Progenitor cell of endocrine pancreas (in vitro differentiated cells): ENCODE data around the gene SLC17A4. TPM values are rescaled to one million over a fixed set of nuclear protein-coding genes. Genes with fewer than 3 reads are reported as not detected.
A peak's percentile ranks its signal among the peaks of the same experiment; 100 is the strongest.

Experiments
- DNase-seq: peaks from one replicate; pipeline ENCODE4 v3.0.0; 2021; ENCODE audit warnings: low spot score; ENCODE audit not compliant: unreplicated experiment
- H3K27ac Mint-ChIP-seq: 2 replicates; pipeline ENCODE4 v1.8.0; 2021; ENCODE audit warnings: mild to moderate bottlenecking, moderate library complexity, mixed read lengths
- H3K27me3 Mint-ChIP-seq: 2 replicates; pipeline ENCODE4 v1.8.0; 2021; ENCODE audit warnings: mixed read lengths
- H3K36me3 Mint-ChIP-seq: 2 replicates; pipeline ENCODE4 v1.8.0; 2022; ENCODE audit warnings: mixed read lengths; ENCODE audit not compliant: insufficient read depth
- H3K4me1 Mint-ChIP-seq: 2 replicates; pipeline ENCODE4 v1.8.0; 2021; ENCODE audit warnings: low read depth, mixed read lengths
- H3K4me3 Mint-ChIP-seq: 2 replicates; pipeline ENCODE4 v1.8.0; 2021; ENCODE audit warnings: low read depth, mild to moderate bottlenecking, moderate library complexity, mixed read lengths
- H3K9me3 Mint-ChIP-seq: 2 replicates; pipeline ENCODE4 v1.8.0; 2021; ENCODE audit warnings: low read depth, mixed read lengths
- total RNA-seq: library from RNA; stranded (reverse); gene quantifications from 2 replicates; pipeline ENCODE4 v1.2.1, GENCODE V29; 2021
- TF ChIP-seq, protein P1 (sequence below): fragments of 200-600 bp; sonication (generic); IDR thresholded peaks from one replicate; pipeline ENCODE4 v1.5.0; 2021; ENCODE audit warnings: antibody characterized with exemption, mild to moderate bottlenecking; ENCODE audit not compliant: unreplicated experiment

SLC17A4 gene
- total RNA-seq, 1 donor from 2014 or later, result 3.6 TPM

- Mint-ChIP-seq H3K27me3 (peaks cover 4% of the 10 kb centered on the region), H3K27ac (no peak overlapping the region), H3K9me3 (no peaks in the 10 kb centered on the region), H3K36me3 (no peaks in the 10 kb centered on the region), H3K4me3 (no peak overlapping the region), H3K4me1 (peaks cover 2% of the 10 kb centered on the region)
- no peak for DNase-seq
- TF ChIP-seq, protein P1, sequence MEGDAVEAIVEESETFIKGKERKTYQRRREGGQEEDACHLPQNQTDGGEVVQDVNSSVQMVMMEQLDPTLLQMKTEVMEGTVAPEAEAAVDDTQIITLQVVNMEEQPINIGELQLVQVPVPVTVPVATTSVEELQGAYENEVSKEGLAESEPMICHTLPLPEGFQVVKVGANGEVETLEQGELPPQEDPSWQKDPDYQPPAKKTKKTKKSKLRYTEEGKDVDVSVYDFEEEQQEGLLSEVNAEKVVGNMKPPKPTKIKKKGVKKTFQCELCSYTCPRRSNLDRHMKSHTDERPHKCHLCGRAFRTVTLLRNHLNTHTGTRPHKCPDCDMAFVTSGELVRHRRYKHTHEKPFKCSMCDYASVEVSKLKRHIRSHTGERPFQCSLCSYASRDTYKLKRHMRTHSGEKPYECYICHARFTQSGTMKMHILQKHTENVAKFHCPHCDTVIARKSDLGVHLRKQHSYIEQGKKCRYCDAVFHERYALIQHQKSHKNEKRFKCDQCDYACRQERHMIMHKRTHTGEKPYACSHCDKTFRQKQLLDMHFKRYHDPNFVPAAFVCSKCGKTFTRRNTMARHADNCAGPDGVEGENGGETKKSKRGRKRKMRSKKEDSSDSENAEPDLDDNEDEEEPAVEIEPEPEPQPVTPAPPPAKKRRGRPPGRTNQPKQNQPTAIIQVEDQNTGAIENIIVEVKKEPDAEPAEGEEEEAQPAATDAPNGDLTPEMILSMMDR, result no peak
Measured at GRCh38 chr6:25777856-25778649, 23.5 kb downstream of the SLC17A4 start.

GRCh38 chr6:25781134-25781533 lies 26.6 kb downstream of the SLC17A4 start:
- TF ChIP-seq, protein P1, result no peak
- H3K27ac Mint-ChIP-seq, result no peak overlapping the region
- no peaks in the 10 kb centered on the region for H3K4me1 Mint-ChIP-seq
- H3K4me3 Mint-ChIP-seq, result no peak overlapping the region
- DNase-seq, result no peak
- H3K27me3 Mint-ChIP-seq, result peaks cover 4% of the 10 kb centered on the region
- peaks cover 3% of the 10 kb centered on the region for H3K9me3 Mint-ChIP-seq
- no peaks in the 10 kb centered on the region for H3K36me3 Mint-ChIP-seq

GRCh38 chr6:25787428-25787827 lies 32.9 kb downstream of the SLC17A4 start:
- Mint-ChIP-seq H3K27ac (no peak overlapping the region), H3K27me3 (no peaks in the 10 kb centered on the region), H3K9me3 (peaks cover 10% of the 10 kb centered on the region), H3K4me1 (peaks cover 1% of the 10 kb centered on the region), H3K4me3 (no peak overlapping the region), H3K36me3 (no peaks in the 10 kb centered on the region)
- no peak for DNase-seq
- TF ChIP-seq, protein P1, result no peak

- TF ChIP-seq, protein P1, result peak; percentile 35
- Mint-ChIP-seq H3K4me3 (no peak overlapping the region), H3K9me3 (peaks cover 10% of the 10 kb centered on the region), H3K36me3 (no peaks in the 10 kb centered on the region), H3K4me1 (peaks cover 1% of the 10 kb centered on the region), H3K27ac (no peak overlapping the region), H3K27me3 (no peaks in the 10 kb centered on the region)
- DNase-seq, result no peak
Measured at GRCh38 chr6:25788305-25788922, 33.9 kb downstream of the SLC17A4 start.

DNA sequence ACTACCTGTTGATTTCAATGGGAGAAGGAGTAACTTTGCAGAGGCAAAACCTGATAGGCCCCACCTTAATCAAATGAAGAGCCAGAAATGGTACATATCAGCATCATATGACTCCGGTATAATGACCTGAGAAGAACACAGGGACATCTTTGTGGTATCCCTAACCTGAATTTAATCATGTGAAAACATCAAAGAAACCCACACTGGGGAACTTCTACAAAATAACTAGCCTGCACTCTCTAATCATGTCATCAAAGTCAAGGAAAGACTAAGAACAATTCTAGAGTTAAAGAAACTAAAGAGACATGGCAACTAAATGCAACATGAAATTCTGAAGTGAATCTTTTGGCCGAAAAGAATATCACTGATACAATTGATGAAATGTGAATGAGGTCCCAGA lies 34.9 kb downstream of the SLC17A4 start:
- peaks cover 1% of the 10 kb centered on the region for H3K4me1 Mint-ChIP-seq
- TF ChIP-seq, protein P1, result no peak

More for the DNA sequence above, 34.9 kb downstream of the SLC17A4 start:
- H3K9me3 Mint-ChIP-seq, result peaks cover 7% of the 10 kb centered on the region
- DNase-seq, result no peak
- no peak overlapping the region for H3K27ac Mint-ChIP-seq
- H3K36me3 Mint-ChIP-seq, result no peaks in the 10 kb centered on the region
- H3K27me3 Mint-ChIP-seq, result no peaks in the 10 kb centered on the region
- H3K4me3 Mint-ChIP-seq, result no peak overlapping the region
